SK-N-SH (cell line): ENCODE results near the gene SYNE1. TPM values are rescaled to one million over a fixed set of nuclear protein-coding genes. Genes with fewer than 3 reads are reported as not detected.

ENCODE experiments used
- CTCF ChIA-PET: fragments of 300-600, 350-600 bp; formaldehyde crosslinking; extraction: SDS; loops from one replicate; lab custom pipeline; 2021; lab: Yijun Ruan, JAX
- POLR2A ChIA-PET: fragments of 350-600 bp; sonication (Branson Sonifier 250); formaldehyde crosslinking; extraction: SDS; loops from one replicate; lab custom pipeline; 2020; ENCODE audit warnings: antibody characterized with exemption, inconsistent platforms; lab: Yijun Ruan, JAX
- DNase-seq: peaks from one replicate; pipeline ENCODE4 v3.0.0; 2012
- H2AFZ ChIP-seq: fragments of 200-600 bp; sonication (generic); 2 replicates; pipeline ENCODE4 v1.8.1; 2016; ENCODE audit warnings: antibody characterized with exemption, mild to moderate bottlenecking, low read depth
- H3F3A ChIP-seq: fragments of 200-600 bp; sonication (generic); replicated peaks from 2 replicates; pipeline ENCODE3; 2016; ENCODE audit warnings: antibody characterized with exemption, mild to moderate bottlenecking; ENCODE audit not compliant: insufficient read depth
- H3K27ac ChIP-seq, 2 experiments: fragments of 200-500 bp in 1 of 2; fragments of 200-600 bp in 1 of 2; sonication (Bioruptor generic) in 1 of 2; sonication (generic), shearing (Covaris generic) in 1 of 2; 2 replicates each; pipeline versions ENCODE4 v1.5.1 to v1.6.1; 2014 to 2016; ENCODE audit warnings: low read depth in 2 of 2, inconsistent platforms in 1 of 2, low read length in 1 of 2, mild to moderate bottlenecking in 1 of 2, mixed read lengths in 1 of 2
- H3K27me3 ChIP-seq: fragments of 200-600 bp; sonication (generic), shearing (Covaris generic); 2 replicates; pipeline ENCODE4 v1.6.1; 2016; ENCODE audit warnings: mixed run types; ENCODE audit not compliant: insufficient read depth
- H3K36me3 ChIP-seq, 2 experiments: fragments of 200-500 bp in 1 of 2; fragments of 200-600 bp in 1 of 2; sonication (Bioruptor generic) in 1 of 2; sonication (generic) in 1 of 2; replicated peaks in 1 of 2; 2 replicates each; pipeline versions ENCODE3 to v1.5.1; 2014 to 2016; ENCODE audit warnings: low read length in 1 of 2, mild to moderate bottlenecking in 1 of 2; ENCODE audit not compliant: insufficient read depth in 2 of 2, control insufficient read depth in 1 of 2
- H3K4me1 ChIP-seq, 2 experiments: fragments of 200-500 bp in 1 of 2; fragments of 200-600 bp in 1 of 2; sonication (Bioruptor generic) in 1 of 2; sonication (generic), shearing (Covaris generic) in 1 of 2; 2 replicates each; pipeline versions ENCODE4 v1.5.1 to v1.6.1; 2014 to 2016; ENCODE audit warnings: low read depth in 1 of 2, low read length in 1 of 2, mixed run types in 1 of 2; ENCODE audit not compliant: insufficient read depth in 2 of 2, control insufficient read depth in 1 of 2
- H3K4me2 ChIP-seq: fragments of 200-600 bp; sonication (generic), shearing (Covaris generic); 2 replicates; pipeline ENCODE4 v1.6.1; 2017; ENCODE audit warnings: mixed run types
- H3K4me3 ChIP-seq, 2 experiments: fragments of 200-500 bp in 1 of 2; fragments of 200-600 bp in 1 of 2; sonication (Bioruptor generic) in 1 of 2; sonication (generic), shearing (Covaris generic) in 1 of 2; 2 replicates each; pipeline versions ENCODE4 v1.5.1 to v1.8.1; 2014 to 2016; ENCODE audit warnings: low read depth in 2 of 2, inconsistent platforms in 1 of 2, low read length in 1 of 2, mild to moderate bottlenecking in 1 of 2, mixed read lengths in 1 of 2, moderate library complexity in 1 of 2
- H3K79me2 ChIP-seq: fragments of 200-600 bp; sonication (generic); 2 replicates; pipeline ENCODE4 v1.8.1; 2017; ENCODE audit warnings: mild to moderate bottlenecking; ENCODE audit not compliant: insufficient read depth
- H3K9ac ChIP-seq: fragments of 200-600 bp; sonication (generic); 2 replicates; pipeline ENCODE4 v1.6.1; 2017; ENCODE audit warnings: mixed run types
- H3K9me2 ChIP-seq: fragments of 200-600 bp; sonication (generic); 2 replicates; pipeline ENCODE4 v1.6.1; 2017; ENCODE audit warnings: mixed run types
- H3K9me3 ChIP-seq: fragments of 200-600 bp; sonication (generic); 2 replicates; pipeline ENCODE4 v1.6.1; 2017; ENCODE audit warnings: mixed run types, mild to moderate bottlenecking, moderate library complexity
- H4K20me1 ChIP-seq: fragments of 200-600 bp; sonication (generic); 2 replicates; pipeline ENCODE4 v1.6.1; 2017; ENCODE audit warnings: mild to moderate bottlenecking, mixed run types; ENCODE audit not compliant: insufficient read depth
- ELF1 ChIP-seq: IDR thresholded peaks from 2 replicates; pipeline ENCODE4 v1.4.0; 2012
- EP300 ChIP-seq, 2 experiments: IDR thresholded peaks; 2 replicates each; pipeline versions ENCODE4 v1.4.0 to v1.6.1; 2012; ENCODE audit warnings: borderline replicate concordance in 1 of 2, low read depth in 1 of 2, low read length in 1 of 2
- FOSL2 ChIP-seq: IDR thresholded peaks from 2 replicates; pipeline ENCODE4 v1.4.0; 2012; ENCODE audit warnings: low read depth, mild to moderate bottlenecking, moderate library complexity, borderline replicate concordance
- GATA2 ChIP-seq: sonication (generic); formaldehyde crosslinking; IDR thresholded peaks from 2 replicates; pipeline ENCODE4 v1.5.0; 2020; ENCODE audit warnings: mild to moderate bottlenecking, missing genetic modification reagents
- MAX ChIP-seq: IDR thresholded peaks from 2 replicates; pipeline ENCODE4 v1.4.0; 2012; ENCODE audit warnings: low read depth
- MEF2A ChIP-seq: IDR thresholded peaks from 2 replicates; pipeline ENCODE4 v1.4.0; 2012; ENCODE audit warnings: low read depth, borderline replicate concordance
- MXI1 ChIP-seq: IDR thresholded peaks from 2 replicates; pipeline ENCODE4 v1.6.1; 2012; ENCODE audit warnings: mild to moderate bottlenecking, low read depth, low read length, improper control_type of control experiment
- NFIC ChIP-seq: IDR thresholded peaks from 2 replicates; pipeline ENCODE4 v1.4.0; 2012; ENCODE audit warnings: borderline replicate concordance
- NRF1 ChIP-seq: IDR thresholded peaks from 2 replicates; pipeline ENCODE4 v1.6.1; 2012; ENCODE audit warnings: low read depth, mild to moderate bottlenecking, low read length
- POLR2AphosphoS5 ChIP-seq: IDR thresholded peaks from 2 replicates; pipeline ENCODE4 v1.6.1; 2012; ENCODE audit warnings: low read depth, low read length
- RAD21 ChIP-seq: IDR thresholded peaks from 2 replicates; pipeline ENCODE4 v1.6.1; 2012; ENCODE audit warnings: mild to moderate bottlenecking, low read length
- REST ChIP-seq: IDR thresholded peaks from 2 replicates; pipeline ENCODE4 v1.6.1; 2012; ENCODE audit warnings: mild to moderate bottlenecking, low read depth, low read length, moderate library complexity
- RFX5 ChIP-seq: IDR thresholded peaks from 2 replicates; pipeline ENCODE4 v1.6.1; 2012; ENCODE audit warnings: mild to moderate bottlenecking, improper control_type of control experiment, low read length
- RXRA ChIP-seq: IDR thresholded peaks from 2 replicates; pipeline ENCODE4 v1.4.0; 2012; ENCODE audit warnings: low read depth, mild to moderate bottlenecking, borderline replicate concordance
- SMC3 ChIP-seq: IDR thresholded peaks from 2 replicates; pipeline ENCODE4 v1.6.1; 2012; ENCODE audit warnings: low read depth, low read length, improper control_type of control experiment
- TAF1 ChIP-seq: IDR thresholded peaks from 2 replicates; pipeline ENCODE4 v1.6.1; 2012; ENCODE audit warnings: low read depth, mild to moderate bottlenecking, low read length, moderate library complexity, borderline replicate concordance
- TEAD4 ChIP-seq: IDR thresholded peaks from 2 replicates; pipeline ENCODE4 v1.4.0; 2012; ENCODE audit warnings: mild to moderate bottlenecking, borderline replicate concordance; ENCODE audit not compliant: insufficient read depth
- USF2 ChIP-seq: fragments of 150-350 bp; IDR thresholded peaks from 2 replicates; pipeline ENCODE4 v1.6.1; 2017; ENCODE audit warnings: antibody characterized with exemption, low read length, low read depth, borderline replicate concordance
- ZBTB33 ChIP-seq: IDR thresholded peaks from 2 replicates; pipeline ENCODE4 v1.4.0; 2012; ENCODE audit warnings: low read depth, borderline replicate concordance
- WGBS: methylation state at CpG from one replicate; pipeline ENCODE4 v1.1.6; 2017; ENCODE audit warnings: low lambda C conversion rate; 5-methylcytosine and 5-hydroxymethylcytosine counted together
- polyA plus RNA-seq, 3 experiments: library from polyadenylated mRNA; depleted of rRNA; stranded (reverse); fragments of >200 nt; gene quantifications; 2 replicates each; pipeline ENCODE4 v1.2.3, GENCODE V29; 2012

The SYNE1 gene
- polyA plus RNA-seq, 1 of the 3 experiments (the other 2 are of a cell fraction): 31.1 TPM

GRCh38 chr6:152147269-152147668 is 489.9 kb downstream of the SYNE1 start:
- no peak for DNase-seq
- Histone ChIP-seq H2AFZ (no peak overlapping the region), H3K27me3 (no peaks in the 10 kb centered on the region), H3K9me2 (no peaks in the 10 kb centered on the region), H3K9me3 (no peaks in the 10 kb centered on the region), H3F3A (peaks cover 27% of the 10 kb centered on the region), H3K27ac (peak overlapping the region; percentile 60 to 68; a peak in 3 of 4 replicates)
- 96% methylated on average over 6 of the region's 6 CpGs for WGBS
- CTCF ChIA-PET: no interaction called here
- TF ChIP-seq ZBTB33: no peak
- TF ChIP-seq TAF1: no peak
- TF ChIP-seq REST: no peak
- TF ChIP-seq EP300 (IDR thresholded peaks at IDR 0.05; ENCODE audit: borderline replicate concordance in 1 of 2, low read depth in 1 of 2, low read length in 1 of 2): no peak
- TF ChIP-seq MEF2A: no peak
- TF ChIP-seq NRF1: no peak
- TF ChIP-seq, all 33 proteins: peak for 0
- H3K9ac ChIP-seq: no peak overlapping the region
- H4K20me1 ChIP-seq: peaks cover 8% of the 10 kb centered on the region
- H3K36me3 ChIP-seq: peaks cover 65 to 77% of the 10 kb centered on the region in 2 experiments
- H3K4me3 ChIP-seq: no peak overlapping the region
- peaks cover 0 to 11% of the 10 kb centered on the region in 2 experiments; a peak in 1 of 4 replicates for H3K4me1 ChIP-seq
- POLR2A ChIA-PET: no interaction called here
- H3K79me2 ChIP-seq: no peaks in the 10 kb centered on the region
- H3K4me2 ChIP-seq: peak overlapping the region; percentile 46; the same call in 1 of the 2 replicates

- Histone ChIP-seq H3K9me2 (no peaks in the 10 kb centered on the region), H3K79me2 (no peaks in the 10 kb centered on the region), H3F3A (peaks cover 27% of the 10 kb centered on the region), H3K4me1 (peaks cover 0 to 4% of the 10 kb centered on the region in 2 experiments; a peak in 1 of 4 replicates), H3K27me3 (no peaks in the 10 kb centered on the region), H3K27ac (peak overlapping the region in 1 of 2 experiments; percentile 68; a peak in 3 of 4 replicates), H3K4me3 (no peak overlapping the region), H3K4me2 (peak overlapping the region; percentile 46; the same call in 1 of the 2 replicates), H2AFZ (no peak overlapping the region), H3K9me3 (no peaks in the 10 kb centered on the region), H4K20me1 (peaks cover 8% of the 10 kb centered on the region), H3K36me3 (peaks cover 61 to 71% of the 10 kb centered on the region in 2 experiments), H3K9ac (no peak overlapping the region)
- CTCF ChIA-PET: interaction anchor here (2.8 kb wide), 1 partner anchor 22 kb away, joined by 10 read pairs; no protein-coding TSS in a partner anchor
- POLR2A ChIA-PET: interaction anchor here (1.2 kb wide), 1 partner anchor 21 kb away, joined by 4 read pairs; no protein-coding TSS in a partner anchor
- WGBS: 60% methylated on average over 1 of the region's 1 CpG
- DNase-seq: no peak
- TF ChIP-seq RXRA (no peak), FOSL2 (peak; percentile 71; the same call in 1 of the 2 replicates), SMC3 (no peak), MAX (peak; percentile 21; the same call in 1 of the 2 replicates), GATA2 (CRISPR knock-in tag) (no peak), MEF2A (peak; percentile 78), USF2 (no peak), POLR2AphosphoS5 (0 out of 2 replicates have a peak, but pooled peaks have one; percentile 18), RAD21 (no peak), NRF1 (no peak), MXI1 (no peak), NFIC (peak; percentile 54; the same call in 1 of the 2 replicates), TAF1 (no peak), ELF1 (no peak), TEAD4 (peak; percentile 76; the same call in 1 of the 2 replicates), RFX5 (no peak)
Measured at GRCh38 chr6:152146385-152146784, 490.8 kb downstream of the SYNE1 start.
